BE2C (cell line): ENCODE data around the gene ATP8A1.
"Not testable (repeated sequence)": the region's sequence is repeated elsewhere in the genome, so short reads cannot be mapped to it uniquely, and the experiment has no call there.

Experiments
- DNase-seq: peaks from one replicate; pipeline ENCODE4 v3.0.0-alpha.2; 2020
- H3K27me3 ChIP-seq: fragments of 250-450 bp; sonication (Bioruptor Pico); 2 replicates; pipeline ENCODE4 v1.5.1; 2020; ENCODE audit warnings: mild to moderate bottlenecking
- H3K36me3 ChIP-seq: fragments of 250-450 bp; sonication (Bioruptor Pico); 2 replicates; pipeline ENCODE4 v1.5.1; 2020; ENCODE audit warnings: mild to moderate bottlenecking
- H3K4me1 ChIP-seq: fragments of 250-450 bp; sonication (Bioruptor Pico); 2 replicates; pipeline ENCODE4 v1.5.1; 2020
- H3K4me3 ChIP-seq: 2 replicates; pipeline ENCODE4 v1.5.1; 2011; ENCODE audit warnings: low read depth, low read length
- H3K9me3 ChIP-seq: fragments of 250-450 bp; sonication (Bioruptor Pico); 2 replicates; pipeline ENCODE4 v1.5.1; 2020
- CTCF ChIP-seq: IDR thresholded peaks from 2 replicates; pipeline ENCODE4 v1.5.1; 2012; ENCODE audit warnings: mild to moderate bottlenecking, low read depth, low read length

The ATP8A1 gene

GRCh38 chr4:42654631-42655268 is 2.2 kb downstream of the ATP8A1 start:
- peaks cover 3% of the 10 kb centered on the region; the same call in 1 of the 2 replicates for H3K9me3 ChIP-seq
- peaks cover 19% of the 10 kb centered on the region for H3K4me1 ChIP-seq
- no peaks in the 10 kb centered on the region; the same call in none of the 2 replicates for H3K36me3 ChIP-seq
- no peaks in the 10 kb centered on the region for H3K27me3 ChIP-seq
- TF ChIP-seq CTCF = no peak
- peak overlapping the region; percentile 74 for H3K4me3 ChIP-seq
- DNase-seq = no peak

GRCh38 chr4:42653626-42654560 is 3.0 kb downstream of the ATP8A1 start:
- H3K4me1 ChIP-seq = peaks cover 14% of the 10 kb centered on the region
- no peak for DNase-seq
- no peaks in the 10 kb centered on the region for H3K27me3 ChIP-seq
- peak overlapping the region; percentile 74 for H3K4me3 ChIP-seq
- peaks cover 3% of the 10 kb centered on the region; the same call in 1 of the 2 replicates for H3K9me3 ChIP-seq
- no peak for TF ChIP-seq CTCF
- H3K36me3 ChIP-seq = no peaks in the 10 kb centered on the region; the same call in none of the 2 replicates

- H3K36me3 ChIP-seq, H3K9me3 ChIP-seq, DNase-seq, H3K27me3 ChIP-seq, H3K4me1 ChIP-seq, H3K4me3 ChIP-seq: not testable (repeated sequence)
Observed at GRCh38 chr4:42652529-42653231, 4.2 kb downstream of the ATP8A1 start.

- Histone ChIP-seq H3K4me1 (peaks cover 13% of the 10 kb centered on the region), H3K36me3 (no peaks in the 10 kb centered on the region; the same call in none of the 2 replicates), H3K27me3 (no peaks in the 10 kb centered on the region), H3K9me3 (peaks cover 3% of the 10 kb centered on the region; the same call in 1 of the 2 replicates), H3K4me3 (no peak overlapping the region)
- TF ChIP-seq CTCF = no peak
- DNase-seq = no peak
Observed at GRCh38 chr4:42649870-42650269, 7.0 kb downstream of the ATP8A1 start.

- TF ChIP-seq CTCF = no peak
- no peak for DNase-seq
- no peak overlapping the region for H3K4me3 ChIP-seq
- H3K4me1 ChIP-seq = peaks cover 14% of the 10 kb centered on the region
- no peaks in the 10 kb centered on the region for H3K27me3 ChIP-seq
- H3K9me3 ChIP-seq = peaks cover 3% of the 10 kb centered on the region; the same call in 1 of the 2 replicates
- no peaks in the 10 kb centered on the region; the same call in none of the 2 replicates for H3K36me3 ChIP-seq
Observed at GRCh38 chr4:42646999-42647541, 9.8 kb downstream of the ATP8A1 start.
